GM23338 (cell line): Measurements from ENCODE around the gene ST3GAL4.
"Not testable (repeated sequence)": the region's sequence is repeated elsewhere in the genome, so short reads cannot be mapped to it uniquely, and the experiment has no call there.

Experiments used
- CREB1 ChIP-seq: fragments of 250-450 bp; sonication (Bioruptor Pico); IDR thresholded peaks from 2 replicates; pipeline ENCODE4 v1.5.0; 2020; ENCODE audit warnings: low read depth, mild to moderate bottlenecking, moderate library complexity
- CTCF ChIP-seq, 2 experiments: fragments of 200-600 bp in 1 of 2; sonication (generic) in 1 of 2; conservative IDR thresholded peaks; 2 replicates each; pipeline versions ENCODE4 v1.5.1 to v1.6.1; 2016 to 2017; ENCODE audit warnings: antibody characterized with exemption in 2 of 2, low read depth in 2 of 2, mild to moderate bottlenecking in 2 of 2, moderate library complexity in 1 of 2
- ETS1 ChIP-seq: IDR thresholded peaks from 2 replicates; pipeline ENCODE4 v1.6.1; 2016; ENCODE audit warnings: antibody characterized with exemption
- EZH2 ChIP-seq: fragments of 200-600 bp; sonication (generic); IDR thresholded peaks from one replicate; pipeline ENCODE4 v1.8.0; 2017; ENCODE audit warnings: antibody characterized with exemption, mild to moderate bottlenecking, low read depth; ENCODE audit not compliant: unreplicated experiment
- EZH2phosphoT487 ChIP-seq: fragments of 200-600 bp; sonication (generic); IDR thresholded peaks from one replicate; pipeline ENCODE4 v1.8.1; 2018; ENCODE audit warnings: antibody characterized with exemption; ENCODE audit not compliant: unreplicated experiment
- JUNB ChIP-seq: IDR thresholded peaks from one replicate; pipeline ENCODE4 v1.6.1; 2016; ENCODE audit warnings: antibody characterized with exemption; ENCODE audit not compliant: unreplicated experiment
- NANOG ChIP-seq: IDR thresholded peaks from 2 replicates; pipeline ENCODE4 v1.6.1; 2016; ENCODE audit warnings: antibody characterized with exemption, borderline replicate concordance
- POLR2AphosphoS5 ChIP-seq: IDR thresholded peaks from 2 replicates; pipeline ENCODE4 v1.6.1; 2016; ENCODE audit warnings: antibody characterized with exemption, low read depth

GRCh38 chr11:126395784-126396183 lies 40.3 kb downstream of the ST3GAL4 start:
- TF ChIP-seq CTCF (conservative IDR thresholded peaks at IDR 0.05; ENCODE audit: low read depth in 2 of 2); POLR2AphosphoS5; EZH2; JUNB; EZH2phosphoT487; NANOG; CREB1 (CRISPR knock-in tag); ETS1: not testable (repeated sequence)
